ENCODE data around the gene NRAP. TPM values are rescaled to one million over a fixed set of nuclear protein-coding genes. Genes with fewer than 3 reads are reported as not detected.

NRAP gene
- polyA plus RNA-seq, 1 donor from 2014 or later, result not detected

GRCh38 chr10:113555751-113556150 lies 108.1 kb downstream of the NRAP start:
- no peaks in the 10 kb centered on the region for H3K9me2 ChIP-seq (ENCODE audit: insufficient read depth, low read length)
- H3K4me2 ChIP-seq (ENCODE audit: low read length), result no peak overlapping the region
- no peak overlapping the region for H3K9ac ChIP-seq (ENCODE audit: low read length)
- no peaks in the 10 kb centered on the region for H3K36me3 ChIP-seq (ENCODE audit: insufficient read depth, low read length)
- no peaks in the 10 kb centered on the region for H4K20me1 ChIP-seq (ENCODE audit: insufficient read depth)
- no peak overlapping the region for H3K4me3 ChIP-seq (ENCODE audit: low read length)
- H3K27me3 ChIP-seq (ENCODE audit: insufficient read depth, low read depth, low read length), result peaks cover 7% of the 10 kb centered on the region
- H2AFZ ChIP-seq (ENCODE audit: low read depth, low read length), result no peak overlapping the region
- H3K9me3 ChIP-seq (ENCODE audit: low read length), result no peaks in the 10 kb centered on the region
- no peaks in the 10 kb centered on the region for H3K79me2 ChIP-seq (replicated peaks; ENCODE audit: insufficient read depth, low read length)
- no peak overlapping the region for H3K27ac ChIP-seq (ENCODE audit: low read length)
- TF ChIP-seq CTCF (IDR thresholded peaks at IDR 0.05; ENCODE audit: poor library complexity, severe bottlenecking), result no peak
- no peak for TF ChIP-seq SMC3 (conservative IDR thresholded peaks at IDR 0.05; ENCODE audit: poor library complexity)
- TF ChIP-seq MXI1 (conservative IDR thresholded peaks at IDR 0.05; ENCODE audit: poor library complexity, severe bottlenecking), result no peak
- TF ChIP-seq POLR2AphosphoS5 (IDR thresholded peaks at IDR 0.05), result no peak
- no peak for TF ChIP-seq EZH2 (IDR thresholded peaks at IDR 0.05; ENCODE audit: borderline replicate concordance, insufficient read depth, low read length, poor library complexity, severe bottlenecking)
- no peak for TF ChIP-seq REST (IDR thresholded peaks at IDR 0.05; ENCODE audit: borderline replicate concordance)
- TF ChIP-seq EP300 (conservative IDR thresholded peaks at IDR 0.05; ENCODE audit: poor library complexity, severe bottlenecking), result no peak
- no peak for TF ChIP-seq RAD21 (conservative IDR thresholded peaks at IDR 0.05)
- TF ChIP-seq TAF1 (IDR thresholded peaks at IDR 0.05; ENCODE audit: low read depth), result no peak
- H3F3A ChIP-seq (ENCODE audit: insufficient read depth, low read length, poor library complexity, severe bottlenecking), result no peaks in the 10 kb centered on the region

- H3K9me3 ChIP-seq (ENCODE audit: low read length), result no peaks in the 10 kb centered on the region
- no peaks in the 10 kb centered on the region for H3K9me2 ChIP-seq (ENCODE audit: insufficient read depth, low read length)
- H3K4me2 ChIP-seq (ENCODE audit: low read length), result no peak overlapping the region
- H4K20me1 ChIP-seq (ENCODE audit: insufficient read depth), result no peaks in the 10 kb centered on the region
- H3K27ac ChIP-seq (ENCODE audit: low read length), result no peak overlapping the region
- no peaks in the 10 kb centered on the region for H3F3A ChIP-seq (ENCODE audit: insufficient read depth, low read length, poor library complexity, severe bottlenecking)
- peaks cover 7% of the 10 kb centered on the region for H3K27me3 ChIP-seq (ENCODE audit: insufficient read depth, low read depth, low read length)
- H3K4me3 ChIP-seq (ENCODE audit: low read length), result no peak overlapping the region
- no peaks in the 10 kb centered on the region for H3K36me3 ChIP-seq (ENCODE audit: insufficient read depth, low read length)
- no peak overlapping the region for H2AFZ ChIP-seq (ENCODE audit: low read depth, low read length)
- TF ChIP-seq POLR2AphosphoS5 (IDR thresholded peaks at IDR 0.05) (no peak), MXI1 (conservative IDR thresholded peaks at IDR 0.05; ENCODE audit: poor library complexity, severe bottlenecking) (no peak), TAF1 (IDR thresholded peaks at IDR 0.05; ENCODE audit: low read depth) (no peak), EP300 (conservative IDR thresholded peaks at IDR 0.05; ENCODE audit: poor library complexity, severe bottlenecking) (no peak), EZH2 (IDR thresholded peaks at IDR 0.05; ENCODE audit: borderline replicate concordance, insufficient read depth, low read length, poor library complexity, severe bottlenecking) (no peak), SMC3 (conservative IDR thresholded peaks at IDR 0.05; ENCODE audit: poor library complexity) (no peak), RAD21 (conservative IDR thresholded peaks at IDR 0.05) (no peak), CTCF (IDR thresholded peaks at IDR 0.05; ENCODE audit: poor library complexity, severe bottlenecking) (no peak), REST (IDR thresholded peaks at IDR 0.05; ENCODE audit: borderline replicate concordance) (no peak)
- no peaks in the 10 kb centered on the region for H3K79me2 ChIP-seq (replicated peaks; ENCODE audit: insufficient read depth, low read length)
- H3K9ac ChIP-seq (ENCODE audit: low read length), result no peak overlapping the region
These were observed 108.6 kb downstream of the NRAP start for GRCh38 chr10:113555245-113555644.

Data from neural cell (in vitro differentiated cells).